ENCODE measurements around the gene GPC1. TPM values are rescaled to one million over a fixed set of nuclear protein-coding genes. Genes with fewer than 3 reads are reported as not detected.

The GPC1 gene
- total RNA-seq, 2 donors from 2014 or later: 37.8 to 69.7 TPM

GRCh38 chr2:240443891-240444301 is 8.4 kb downstream of the GPC1 start:
- no peak overlapping the region for H3K4me3 Mint-ChIP-seq
- WGBS, 2 experiments (ENCODE audit: insufficient coverage in 1 of 2, insufficient read length in 1 of 2): 91 to 94% methylated on average over 11 to 17 of the region's 17 CpGs
- H3K36me3 Mint-ChIP-seq (ENCODE audit: low read depth): peaks cover 4% of the 10 kb centered on the region
- no peaks in the 10 kb centered on the region for H3K9me3 Mint-ChIP-seq
- Histone ChIP-seq H3K27me3 (ENCODE audit: control insufficient read depth, insufficient read depth, low read length, poor library complexity, severe bottlenecking) (no peaks in the 10 kb centered on the region), H3K9ac (ENCODE audit: extremely low read depth, low read length, poor library complexity, severe bottlenecking) (no peak overlapping the region), H3K9me3 (ENCODE audit: control insufficient read depth, low read length) (no peaks in the 10 kb centered on the region), H3K4me1 (ENCODE audit: control insufficient read depth, insufficient read depth, low read length) (no peaks in the 10 kb centered on the region), H3K27ac (ENCODE audit: low read depth, low read length) (no peak overlapping the region), H3K36me3 (ENCODE audit: control insufficient read depth, insufficient read depth, low read length) (no peaks in the 10 kb centered on the region), H3K4me3 (ENCODE audit: low read length) (no peak overlapping the region)
- DNase-seq: no peak
- H3K4me1 Mint-ChIP-seq: no peaks in the 10 kb centered on the region
- H3K27ac Mint-ChIP-seq: no peak overlapping the region
- peaks cover under 1% of the 10 kb centered on the region for H3K27me3 Mint-ChIP-seq (ENCODE audit: insufficient read depth)
- no peak for TF ChIP-seq CTCF (conservative IDR thresholded peaks at IDR 0.05)

DNA sequence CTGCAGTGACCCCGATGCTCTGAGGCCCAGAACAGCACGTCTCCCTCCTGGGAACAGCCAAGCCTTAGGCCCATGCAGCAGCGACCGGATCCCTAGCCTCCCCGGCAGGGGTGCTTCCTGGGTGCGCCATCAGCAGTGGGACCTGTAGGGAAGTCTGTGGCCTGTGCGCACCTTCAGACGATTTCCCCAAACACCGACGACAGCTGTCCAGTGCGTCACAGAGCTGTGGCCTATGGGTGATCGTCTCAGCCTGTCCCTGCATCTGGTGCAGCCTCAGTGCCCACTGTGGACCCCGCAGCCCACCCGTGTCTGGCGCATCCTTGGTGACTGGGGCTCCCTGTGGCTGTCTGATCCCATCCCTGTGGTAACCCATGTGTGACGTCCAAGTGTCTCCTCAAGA is 9.0 kb downstream of the GPC1 start:
- no peak overlapping the region for H3K9ac ChIP-seq (ENCODE audit: extremely low read depth, low read length, poor library complexity, severe bottlenecking)
- peaks cover 2% of the 10 kb centered on the region for H3K27me3 Mint-ChIP-seq (ENCODE audit: insufficient read depth)
- no peak for DNase-seq
- H3K4me1 ChIP-seq (ENCODE audit: control insufficient read depth, insufficient read depth, low read length): no peaks in the 10 kb centered on the region
- no peak overlapping the region for H3K4me3 ChIP-seq (ENCODE audit: low read length)
- H3K9me3 ChIP-seq (ENCODE audit: control insufficient read depth, low read length): no peaks in the 10 kb centered on the region
- TF ChIP-seq CTCF (conservative IDR thresholded peaks at IDR 0.05): no peak
- H3K27ac Mint-ChIP-seq: no peak overlapping the region
- no peaks in the 10 kb centered on the region for H3K27me3 ChIP-seq (ENCODE audit: control insufficient read depth, insufficient read depth, low read length, poor library complexity, severe bottlenecking)
- H3K36me3 Mint-ChIP-seq (ENCODE audit: low read depth): peaks cover 4% of the 10 kb centered on the region
- H3K36me3 ChIP-seq (ENCODE audit: control insufficient read depth, insufficient read depth, low read length): no peaks in the 10 kb centered on the region
- H3K4me1 Mint-ChIP-seq: no peaks in the 10 kb centered on the region
- WGBS, 2 experiments (ENCODE audit: insufficient coverage in 1 of 2, insufficient read length in 1 of 2): 87 to 92% methylated on average over 11 to 16 of the region's 16 CpGs
- H3K4me3 Mint-ChIP-seq: no peak overlapping the region
- H3K9me3 Mint-ChIP-seq: no peaks in the 10 kb centered on the region
- no peak overlapping the region for H3K27ac ChIP-seq (ENCODE audit: low read depth, low read length)

DNA sequence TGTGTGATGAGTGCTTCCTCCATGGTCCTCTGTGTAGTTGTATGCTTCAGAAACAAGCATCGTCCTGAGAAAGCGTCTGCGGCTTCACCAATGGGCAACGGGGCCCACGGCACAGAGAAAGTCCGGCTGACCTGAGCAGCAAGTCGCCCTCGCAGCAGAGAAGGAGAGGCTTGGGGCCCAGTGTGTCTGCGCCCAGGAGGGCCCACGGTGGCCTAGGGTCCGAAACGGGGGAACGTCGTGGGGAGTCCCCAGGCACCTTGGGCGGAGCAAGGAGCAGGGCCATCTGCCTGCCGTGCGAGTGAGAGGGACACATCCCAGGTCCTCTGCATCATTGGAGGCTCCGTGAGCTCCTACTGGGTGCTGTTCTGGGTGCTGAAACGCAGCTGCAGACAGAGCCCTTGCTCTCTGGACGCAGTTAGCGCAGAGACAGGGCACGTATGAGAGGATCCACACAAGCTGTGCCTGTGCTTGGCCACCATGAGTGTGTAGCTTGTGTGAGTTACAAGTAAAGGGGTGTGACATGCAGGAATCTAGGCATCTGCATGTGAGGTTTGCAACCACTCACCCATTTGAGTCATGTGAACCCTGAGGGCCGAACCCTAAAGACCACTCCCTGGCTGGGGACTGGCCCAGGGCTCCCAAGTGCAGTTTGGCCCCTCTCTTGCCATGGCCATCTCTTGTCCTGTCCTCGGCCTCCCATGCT is 10.6 kb downstream of the GPC1 start:
- Mint-ChIP-seq H3K4me3 (no peak overlapping the region), H3K4me1 (peaks cover 2% of the 10 kb centered on the region), H3K27ac (no peak overlapping the region), H3K36me3 (ENCODE audit: low read depth) (peaks cover 4% of the 10 kb centered on the region), H3K27me3 (ENCODE audit: insufficient read depth) (peaks cover 8% of the 10 kb centered on the region), H3K9me3 (no peaks in the 10 kb centered on the region)
- Histone ChIP-seq H3K27me3 (ENCODE audit: control insufficient read depth, insufficient read depth, low read length, poor library complexity, severe bottlenecking) (no peaks in the 10 kb centered on the region), H3K27ac (ENCODE audit: low read depth, low read length) (no peak overlapping the region), H3K36me3 (ENCODE audit: control insufficient read depth, insufficient read depth, low read length) (no peaks in the 10 kb centered on the region), H3K9ac (ENCODE audit: extremely low read depth, low read length, poor library complexity, severe bottlenecking) (no peak overlapping the region), H3K9me3 (ENCODE audit: control insufficient read depth, low read length) (no peaks in the 10 kb centered on the region), H3K4me1 (ENCODE audit: control insufficient read depth, insufficient read depth, low read length) (no peaks in the 10 kb centered on the region), H3K4me3 (ENCODE audit: low read length) (no peak overlapping the region)
- no peak for DNase-seq
- 87 to 98% methylated on average over 10 to 24 of the region's 24 CpGs for WGBS, 2 experiments (ENCODE audit: insufficient coverage in 1 of 2, insufficient read length in 1 of 2)
- no peak for TF ChIP-seq CTCF (conservative IDR thresholded peaks at IDR 0.05)

All from endodermal cell (in vitro differentiated cells).